NCI-H1436 (cell line): ENCODE measurements around the gene MMRN2.
"Not testable (repeated sequence)": the region's sequence is repeated elsewhere in the genome, so short reads cannot be mapped to it uniquely, and the experiment has no call there.

Experiments
- DNase-seq: peaks from one replicate; lab custom pipeline; 2025; lab: John Stamatoyannopoulos, UW

MMRN2 gene

GRCh38 chr10:86957471-86958115, at the start of gene MMRN2:
Gene MMRN2, minus strand, starts transcription at chr10:86957615. Its CDS starts 74 bp downstream, at chr10:86957541.
- no peak for DNase-seq

- DNase-seq, result not testable (repeated sequence)
Measured at GRCh38 chr10:87007124-87007523, 49.7 kb upstream of the MMRN2 start.

- DNase-seq, result no peak
Measured at GRCh38 chr10:87000491-87000890, 43.1 kb upstream of the MMRN2 start.

GRCh38 chr10:86999802-87000403, 42.5 kb upstream of the MMRN2 start:
- DNase-seq, result not testable (repeated sequence)

GRCh38 chr10:86992929-86993328, 35.5 kb upstream of the MMRN2 start:
- DNase-seq, result no peak

- DNase-seq, result no peak
Measured at GRCh38 chr10:86992456-86992855, 35.0 kb upstream of the MMRN2 start.

- DNase-seq, result not testable (repeated sequence)
Measured at GRCh38 chr10:86991362-86991761, 33.9 kb upstream of the MMRN2 start.

- DNase-seq, result no peak
Measured at GRCh38 chr10:86988520-86988919, 31.1 kb upstream of the MMRN2 start.

GRCh38 chr10:86984498-86984897, 27.1 kb upstream of the MMRN2 start:
- DNase-seq, result not testable (repeated sequence)

GRCh38 chr10:86981716-86982115, 24.3 kb upstream of the MMRN2 start:
- DNase-seq, result no peak

- not testable (repeated sequence) for DNase-seq
Measured at GRCh38 chr10:86981020-86981419, 23.6 kb upstream of the MMRN2 start.

GRCh38 chr10:86979977-86980448, 22.6 kb upstream of the MMRN2 start:
- DNase-seq, result no peak

GRCh38 chr10:86979296-86979818, 21.9 kb upstream of the MMRN2 start:
- no peak for DNase-seq

- DNase-seq, result not testable (repeated sequence)
Measured at GRCh38 chr10:86978457-86978856, 21.0 kb upstream of the MMRN2 start.

- no peak for DNase-seq
Measured at GRCh38 chr10:86976362-86977056, 19.1 kb upstream of the MMRN2 start.

- DNase-seq, result no peak
Measured at GRCh38 chr10:86974484-86974883, 17.1 kb upstream of the MMRN2 start.

GRCh38 chr10:86972613-86973380, 15.4 kb upstream of the MMRN2 start:
- no peak for DNase-seq

GRCh38 chr10:86971232-86971991, 14.0 kb upstream of the MMRN2 start:
- no peak for DNase-seq

GRCh38 chr10:86970982-86971231, 13.5 kb upstream of the MMRN2 start:
- DNase-seq, result no peak

- no peak for DNase-seq
Measured at GRCh38 chr10:86970162-86970981, 13.0 kb upstream of the MMRN2 start.
